RPMI7951 (cell line): ENCODE measurements around the gene SLC10A1. TPM values are rescaled to one million over a fixed set of nuclear protein-coding genes. Genes with fewer than 3 reads are reported as not detected.
"Not testable (repeated sequence)": the region's sequence is repeated elsewhere in the genome, so short reads cannot be mapped to it uniquely, and the experiment has no call there.

Source experiments
- DNase-seq: peaks from one replicate; pipeline ENCODE4 v3.0.0-alpha.2; 2012; ENCODE audit warnings: low read depth
- total RNA-seq: library from RNA; depleted of rRNA; stranded (reverse); fragments of >200 nt; shearing (Covaris generic); gene quantifications from 2 replicates; pipeline ENCODE4 v1.2.3, GENCODE V29; 2014; rRNA removed

Gene SLC10A1
- total RNA-seq = not detected in 2 replicates

- no peak for DNase-seq
Measured at GRCh38 chr14:69796797-69797500, at the start of gene SLC10A1. Gene SLC10A1, minus strand, starts transcription at chr14:69797241. Its CDS starts 86 bp downstream, at chr14:69797155.

GRCh38 chr14:69845787-69846186, 48.7 kb upstream of the SLC10A1 start:
- no peak for DNase-seq

GRCh38 chr14:69845050-69845581, 48.1 kb upstream of the SLC10A1 start:
- no peak for DNase-seq

GRCh38 chr14:69844171-69844570, 47.1 kb upstream of the SLC10A1 start:
- DNase-seq = no peak

- DNase-seq = no peak
Measured at GRCh38 chr14:69842686-69843420, 45.8 kb upstream of the SLC10A1 start.

- DNase-seq = no peak
Measured at GRCh38 chr14:69841656-69842055, 44.6 kb upstream of the SLC10A1 start.

- DNase-seq = no peak
Measured at GRCh38 chr14:69839661-69840060, 42.6 kb upstream of the SLC10A1 start.

- no peak for DNase-seq
Measured at GRCh38 chr14:69838881-69839416, 41.9 kb upstream of the SLC10A1 start.

GRCh38 chr14:69828879-69829278, 31.8 kb upstream of the SLC10A1 start:
- no peak for DNase-seq

GRCh38 chr14:69828354-69828753, 31.3 kb upstream of the SLC10A1 start:
- DNase-seq = no peak

GRCh38 chr14:69827560-69827959, 30.5 kb upstream of the SLC10A1 start:
- no peak for DNase-seq

GRCh38 chr14:69822456-69822855, 25.4 kb upstream of the SLC10A1 start:
- DNase-seq = no peak

GRCh38 chr14:69820991-69821390, 23.9 kb upstream of the SLC10A1 start:
- no peak for DNase-seq

- DNase-seq = no peak
Measured at GRCh38 chr14:69819607-69820006, 22.6 kb upstream of the SLC10A1 start.

GRCh38 chr14:69818758-69819191, 21.7 kb upstream of the SLC10A1 start:
- DNase-seq = peak; percentile 50

- DNase-seq = peak; percentile 2
Measured at GRCh38 chr14:69816216-69816615, 19.2 kb upstream of the SLC10A1 start.

GRCh38 chr14:69815556-69815955, 18.5 kb upstream of the SLC10A1 start:
- DNase-seq = no peak

GRCh38 chr14:69814397-69814796, 17.4 kb upstream of the SLC10A1 start:
- no peak for DNase-seq

- DNase-seq = not testable (repeated sequence)
Measured at GRCh38 chr14:69813346-69813745, 16.3 kb upstream of the SLC10A1 start.

GRCh38 chr14:69812711-69813110, 15.7 kb upstream of the SLC10A1 start:
- DNase-seq = peak; percentile 3

GRCh38 chr14:69811868-69812252, 14.8 kb upstream of the SLC10A1 start:
- DNase-seq = no peak

GRCh38 chr14:69811227-69811867, 14.3 kb upstream of the SLC10A1 start:
- no peak for DNase-seq
